GM12878 (cell line): ENCODE measurements around the gene ADAD1. TPM values are rescaled to one million over a fixed set of nuclear protein-coding genes. Genes with fewer than 3 reads are reported as not detected.

Experiments used
- ATAC-seq: fragments of 200-7000 bp; cut with Tn5 transposase; 3 replicates; pipeline ENCODE4 v1.9.1; 2020; ENCODE audit warnings: mild to moderate bottlenecking, moderate library complexity
- BruUV-seq: library from RNA; stranded (reverse); fragments of 400-500 nt; replicated peaks from 2 replicates; lab custom pipeline; 2021; lab: Mats Ljungman, UMichigan
- CTCF ChIA-PET: fragments of 300-600 bp; sonication (Branson Sonifier 250); formaldehyde crosslinking; extraction: SDS; loops from one replicate; lab custom pipeline; 2021; ENCODE audit warnings: inconsistent platforms; lab: Yijun Ruan, JAX
- POLR2A ChIA-PET: fragments of 350-600 bp; formaldehyde crosslinking; extraction: SDS; loops from one replicate; lab custom pipeline; 2021; ENCODE audit warnings: inconsistent platforms; lab: Charles Lee
- RAD21 ChIA-PET: fragments of 300-600 bp; sonication (Branson Sonifier 250); formaldehyde crosslinking; loops from one replicate; lab custom pipeline; 2023; ENCODE audit warnings: antibody characterized with exemption; ENCODE audit not compliant: unreplicated experiment; lab: Charles Lee
- SMC1A ChIA-PET: fragments of 300-600 bp; sonication (Branson Sonifier 250); formaldehyde crosslinking; loops from one replicate; lab custom pipeline; 2023; ENCODE audit not compliant: unreplicated experiment, uncharacterized antibody; lab: Charles Lee
- DNase-seq: peaks from one replicate; pipeline ENCODE4 v3.0.0-alpha.2; 2011; ENCODE audit warnings: low read depth, low spot score
- FAIRE-seq: peaks from 3 replicates; lab custom pipeline; 2011; peaks lifted over from hg19 to GRCh38; lab: Jason Lieb, UNC
- H2AFZ ChIP-seq: 2 replicates; pipeline ENCODE4 v1.6.0; 2011; ENCODE audit warnings: low read depth, low read length, control low read depth; ENCODE audit not compliant: control insufficient read depth
- H3K27ac ChIP-seq: 2 replicates; pipeline ENCODE4 v1.5.1; 2011; ENCODE audit warnings: control low read depth; ENCODE audit not compliant: control insufficient read depth, insufficient read depth
- H3K27me3 ChIP-seq, 2 experiments: replicated peaks in 1 of 2; 2 replicates each; pipeline versions ENCODE4 v1.6.0 to v1.6.1; 2011; ENCODE audit warnings: low read length in 1 of 2; ENCODE audit not compliant: control insufficient read depth in 2 of 2, insufficient read depth in 2 of 2
- H3K36me3 ChIP-seq, 2 experiments: 2 replicates each; pipeline ENCODE4 v1.5.1; 2011; ENCODE audit warnings: low read length in 1 of 2; ENCODE audit not compliant: control insufficient read depth in 2 of 2, insufficient read depth in 2 of 2
- H3K4me1 ChIP-seq: 2 replicates; pipeline ENCODE4 v1.6.1; 2011; ENCODE audit warnings: mild to moderate bottlenecking, low read length, moderate library complexity, mixed read lengths; ENCODE audit not compliant: control insufficient read depth, insufficient read depth
- H3K4me2 ChIP-seq: 2 replicates; pipeline ENCODE4 v1.6.0; 2011; ENCODE audit warnings: control low read depth; ENCODE audit not compliant: control insufficient read depth, insufficient read depth
- H3K4me3 ChIP-seq: fragments of 200-600 bp; sonication (generic); 2 replicates; pipeline ENCODE4 v1.5.1; 2016
- H3K79me2 ChIP-seq: 2 replicates; pipeline ENCODE4 v1.6.0; 2011; ENCODE audit warnings: low read length; ENCODE audit not compliant: control insufficient read depth, insufficient read depth
- H3K9ac ChIP-seq: 2 replicates; pipeline ENCODE4 v1.8.0; 2011; ENCODE audit warnings: low read length, control low read depth, mixed read lengths; ENCODE audit not compliant: control insufficient read depth, insufficient read depth
- H3K9me3 ChIP-seq: replicated peaks from 3 replicates; pipeline ENCODE4 v1.5.1; 2011; ENCODE audit warnings: mild to moderate bottlenecking, low read length; ENCODE audit not compliant: control insufficient read depth, insufficient read depth
- H4K20me1 ChIP-seq: 2 replicates; pipeline ENCODE4 v1.6.0; 2011; ENCODE audit not compliant: control insufficient read depth, insufficient read depth
- CHD4 ChIP-seq: fragments of 200-600 bp; sonication (generic); IDR thresholded peaks from 2 replicates; pipeline ENCODE4 v1.6.1; 2016; ENCODE audit warnings: mild to moderate bottlenecking
- EGR1 ChIP-seq, 2 experiments: IDR thresholded peaks; 1 replicate in 1 of 2; 2 replicates in 1 of 2; pipeline ENCODE4 v1.6.1; 2011 to 2012; ENCODE audit warnings: low read depth in 2 of 2, low read length in 2 of 2, borderline replicate concordance in 1 of 2, mild to moderate bottlenecking in 1 of 2, moderate library complexity in 1 of 2
- KDM1A ChIP-seq: fragments of 200-600 bp; sonication (generic); IDR thresholded peaks from 2 replicates; pipeline ENCODE4 v1.6.1; 2016; ENCODE audit warnings: borderline replicate concordance
- NFYB ChIP-seq: IDR thresholded peaks from 2 replicates; pipeline ENCODE4 v1.6.1; 2011; ENCODE audit warnings: low read depth, mild to moderate bottlenecking, low read length, improper control_type of control experiment, moderate library complexity; ENCODE audit not compliant: insufficient read depth
- POLR2AphosphoS2 ChIP-seq: IDR thresholded peaks from 2 replicates; pipeline ENCODE4 v1.6.1; 2011; ENCODE audit warnings: low read depth, mild to moderate bottlenecking, low read length, improper control_type of control experiment, moderate library complexity
- ZNF207 ChIP-seq: fragments of 450-650 bp; IDR thresholded peaks from 2 replicates; pipeline ENCODE4 v1.6.1; 2014; ENCODE audit warnings: antibody characterized with exemption, mild to moderate bottlenecking, borderline replicate concordance
- ZNF274 ChIP-seq: IDR thresholded peaks from one replicate; pipeline ENCODE4 v1.8.0; 2011; ENCODE audit not compliant: insufficient read length, insufficient read depth
- WGBS: methylation state at CpG from one replicate; pipeline ENCODE4 v1.1.6; 2016; ENCODE audit warnings: low lambda C conversion rate; ENCODE audit not compliant: insufficient replicate concordance, insufficient coverage; ENCODE audit errors: missing lambda C conversion rate; 5-methylcytosine and 5-hydroxymethylcytosine counted together
- in situ Hi-C: fragments of 300-500 bp; cut with MboI; formaldehyde crosslinking; loops from 9 replicates; pipeline ENCODE4 v1.14.3; 2018; ENCODE audit warnings: mixed read lengths
- intact Hi-C: fragments of 100-400 bp; cut with micrococcal nuclease; formaldehyde crosslinking; loops from one replicate; pipeline ENCODE4 v1.14.2; 2022; ENCODE audit not compliant: unreplicated experiment
- polyA plus RNA-seq, 11 experiments: library from polyadenylated mRNA; depleted of rRNA in 4 of 11; unstranded in 6 of 11; stranded (reverse) in 5 of 11; fragments of >200 nt; fragmentation: Nextera tagmentation in 4 of 11; fragmentation: Illumina TruSeq in 1 of 11; extraction: Ambion mirVana in 4 of 11; extraction: Trizol in 1 of 11; gene quantifications; 1 replicate in 1 of 11; 2 replicates in 10 of 11; pipeline versions ENCODE4 v1.2.1 to v1.2.3, GENCODE V29; 2011 to 2016; ENCODE audit warnings: inconsistent platforms in 2 of 11, missing spikeins in 2 of 11, low read depth in 1 of 11
- total RNA-seq, 4 experiments: library from RNA; depleted of rRNA in 3 of 4; stranded (reverse); fragments of >200 nt in 3 of 4; fragmentation: Illumina TruSeq in 1 of 4; extraction: Trizol in 1 of 4; gene quantifications; 2 replicates each; pipeline versions ENCODE4 v1.2.1 to v1.2.3, GENCODE V29; 2013 to 2021
- TF ChIP-seq, protein P1 (sequence below): fragments of 450-650 bp; IDR thresholded peaks from 2 replicates; pipeline ENCODE4 v1.6.1; 2017; ENCODE audit warnings: low read depth, mild to moderate bottlenecking, moderate library complexity
- TF ChIP-seq, protein P2 (sequence below): IDR thresholded peaks from 2 replicates; pipeline ENCODE4 v1.6.1; 2011; ENCODE audit warnings: low read depth, mild to moderate bottlenecking, low read length, moderate library complexity, borderline replicate concordance; ENCODE audit errors: extremely low read depth

ADAD1 gene
- total and polyA plus RNA-seq, 10 of the 15 experiments (the other 5 are each of a cell fraction or from before 2014, with no cell fraction given): not detected

DNA sequence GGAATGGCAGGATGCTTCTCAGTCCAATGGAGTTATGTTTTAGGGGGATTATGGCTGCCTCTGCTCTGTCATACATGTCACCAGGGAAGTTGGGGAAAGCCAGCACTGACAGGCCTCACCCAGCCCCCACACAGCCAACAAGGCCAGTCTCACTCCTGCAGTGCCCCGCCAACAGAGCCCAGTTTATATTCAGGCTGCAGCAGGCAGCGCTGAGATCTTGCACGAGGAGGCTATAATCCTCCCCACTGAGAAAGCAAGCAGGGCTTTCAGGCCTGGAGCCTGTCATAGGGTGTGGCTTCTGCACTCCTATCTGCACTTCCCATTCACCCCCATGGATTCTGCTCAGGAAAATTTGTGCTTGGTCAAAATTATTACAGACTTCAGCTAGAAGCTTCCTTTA, 25.1 kb downstream of the ADAD1 start (continued):
- TF ChIP-seq, protein P1, sequence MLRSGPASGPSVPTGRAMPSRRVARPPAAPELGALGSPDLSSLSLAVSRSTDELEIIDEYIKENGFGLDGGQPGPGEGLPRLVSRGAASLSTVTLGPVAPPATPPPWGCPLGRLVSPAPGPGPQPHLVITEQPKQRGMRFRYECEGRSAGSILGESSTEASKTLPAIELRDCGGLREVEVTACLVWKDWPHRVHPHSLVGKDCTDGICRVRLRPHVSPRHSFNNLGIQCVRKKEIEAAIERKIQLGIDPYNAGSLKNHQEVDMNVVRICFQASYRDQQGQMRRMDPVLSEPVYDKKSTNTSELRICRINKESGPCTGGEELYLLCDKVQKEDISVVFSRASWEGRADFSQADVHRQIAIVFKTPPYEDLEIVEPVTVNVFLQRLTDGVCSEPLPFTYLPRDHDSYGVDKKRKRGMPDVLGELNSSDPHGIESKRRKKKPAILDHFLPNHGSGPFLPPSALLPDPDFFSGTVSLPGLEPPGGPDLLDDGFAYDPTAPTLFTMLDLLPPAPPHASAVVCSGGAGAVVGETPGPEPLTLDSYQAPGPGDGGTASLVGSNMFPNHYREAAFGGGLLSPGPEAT: no peak
- TF ChIP-seq CHD4 (no peak), ZNF274 (no peak), ZNF207 (no peak), EGR1 (IDR thresholded peaks at IDR 0.05; ENCODE audit: borderline replicate concordance in 1 of 2, low read depth in 2 of 2, low read length in 2 of 2) (no peak), POLR2AphosphoS2 (no peak)

DNA sequence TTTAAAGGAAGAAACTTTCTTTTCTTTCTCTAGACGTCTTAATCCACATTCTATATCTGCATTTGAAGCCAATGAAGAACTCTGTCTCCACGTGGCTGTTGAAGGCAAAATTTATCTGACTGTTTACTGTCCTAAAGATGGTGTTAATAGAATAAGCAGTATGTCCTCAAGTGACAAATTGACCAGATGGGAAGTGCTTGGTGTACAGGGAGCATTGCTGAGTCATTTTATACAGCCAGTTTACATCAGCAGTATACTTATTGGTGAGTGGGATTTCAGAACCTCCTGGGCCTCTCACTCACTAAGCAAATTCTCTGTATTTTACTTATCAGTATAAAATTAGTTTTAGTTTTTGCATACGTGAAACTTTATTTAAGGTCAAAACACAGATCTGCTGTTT, 33.7 kb downstream of the ADAD1 start:
- Histone ChIP-seq H3K27me3 (no peaks in the 10 kb centered on the region), H3K79me2 (no peaks in the 10 kb centered on the region), H2AFZ (no peak overlapping the region)

More for the DNA sequence above, 33.7 kb downstream of the ADAD1 start:
- no peak for FAIRE-seq
- ChIA-PET SMC1A (no interaction called here), RAD21 (no interaction called here), POLR2A (no interaction called here), CTCF (interaction anchor here (1.4 kb wide), 1 partner anchor 165 kb away, joined by 3 read pairs; no protein-coding TSS in a partner anchor)
- intact Hi-C loops: loop anchor here (10.0 kb wide), 1 partner anchor 162 kb away; no protein-coding TSS in a partner anchor
- Histone ChIP-seq H3K4me2 (no peak overlapping the region), H3K36me3 (no peaks in the 10 kb centered on the region), H3K27ac (no peak overlapping the region), H3K4me3 (no peak overlapping the region), H3K9ac (no peak overlapping the region), H4K20me1 (no peaks in the 10 kb centered on the region), H3K4me1 (no peaks in the 10 kb centered on the region), H3K9me3 (no peaks in the 10 kb centered on the region)
- in situ Hi-C loops: no loop called here
- peak; percentile 45; the same call in 2 of the 3 replicates for ATAC-seq
- no TSS peak for BruUV-seq
- WGBS: 0% methylated on average over 3 of the region's 3 CpGs
- DNase-seq: no peak
- TF ChIP-seq, protein P2, sequence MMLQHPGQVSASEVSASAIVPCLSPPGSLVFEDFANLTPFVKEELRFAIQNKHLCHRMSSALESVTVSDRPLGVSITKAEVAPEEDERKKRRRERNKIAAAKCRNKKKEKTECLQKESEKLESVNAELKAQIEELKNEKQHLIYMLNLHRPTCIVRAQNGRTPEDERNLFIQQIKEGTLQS: no peak
- TF ChIP-seq NFYB (no peak), KDM1A (no peak)
